HAP-1 (cell line): ENCODE measurements around the gene CIRBP.

Source experiments
- DNase-seq, 2 experiments: peaks; one replicate each; pipeline ENCODE4 v3.0.0-alpha.2; 2016 to 2020; ENCODE audit warnings: low spot score in 2 of 2
- H3K27me3 ChIP-seq: fragments of 250-450 bp; sonication (Bioruptor Pico); 2 replicates; pipeline ENCODE4 v1.5.1; 2020; ENCODE audit warnings: low read depth, mild to moderate bottlenecking, moderate library complexity
- H3K36me3 ChIP-seq: fragments of 250-450 bp; sonication (Bioruptor Pico); replicated peaks from 2 replicates; pipeline ENCODE4 v1.5.1; 2020; ENCODE audit warnings: mild to moderate bottlenecking
- H3K4me1 ChIP-seq: fragments of 250-450 bp; sonication (Bioruptor Pico); 2 replicates; pipeline ENCODE4 v1.5.1; 2020; ENCODE audit warnings: mild to moderate bottlenecking
- H3K4me3 ChIP-seq: fragments of 250-450 bp; sonication (Bioruptor Pico); 2 replicates; pipeline ENCODE4 v1.5.1; 2020; ENCODE audit warnings: mild to moderate bottlenecking, moderate library complexity
- H3K9me3 ChIP-seq: fragments of 250-450 bp; sonication (Bioruptor Pico); 2 replicates; pipeline ENCODE4 v1.5.1; 2020; ENCODE audit warnings: mild to moderate bottlenecking, moderate library complexity
- in situ Hi-C: fragments of 300-500 bp; cut with MboI; formaldehyde crosslinking; loops from 3 replicates; pipeline ENCODE4 v1.14.3; 2020; ENCODE audit warnings: low sequenced_read_pairs, inconsistent platforms, mixed read lengths

Gene CIRBP

GRCh38 chr19:1275976-1276627, 7.0 kb downstream of the CIRBP start:
- in situ Hi-C loops = no loop called here
- no peaks in the 10 kb centered on the region for H3K9me3 ChIP-seq
- no peaks in the 10 kb centered on the region for H3K27me3 ChIP-seq
- DNase-seq = no peak
- peak overlapping the region; percentile 53 for H3K4me3 ChIP-seq
- peaks cover 24% of the 10 kb centered on the region for H3K4me1 ChIP-seq
- peaks cover 72% of the 10 kb centered on the region for H3K36me3 ChIP-seq

- in situ Hi-C loops = no loop called here
- H3K27me3 ChIP-seq = no peaks in the 10 kb centered on the region
- H3K4me3 ChIP-seq = peak overlapping the region; percentile 53
- H3K9me3 ChIP-seq = no peaks in the 10 kb centered on the region
- peaks cover 21% of the 10 kb centered on the region for H3K4me1 ChIP-seq
- peaks cover 67% of the 10 kb centered on the region for H3K36me3 ChIP-seq
- DNase-seq = no peak
Observed at GRCh38 chr19:1276628-1277022, 7.5 kb downstream of the CIRBP start.

GRCh38 chr19:1277061-1277460, 7.9 kb downstream of the CIRBP start:
- in situ Hi-C loops = no loop called here
- DNase-seq = no peak
- Histone ChIP-seq H3K36me3 (peaks cover 62% of the 10 kb centered on the region), H3K9me3 (no peaks in the 10 kb centered on the region), H3K4me1 (peaks cover 21% of the 10 kb centered on the region), H3K27me3 (no peaks in the 10 kb centered on the region), H3K4me3 (no peak overlapping the region)

GRCh38 chr19:1278074-1278473, 8.9 kb downstream of the CIRBP start:
- in situ Hi-C loops = no loop called here
- H3K4me3 ChIP-seq = no peak overlapping the region
- no peaks in the 10 kb centered on the region for H3K27me3 ChIP-seq
- DNase-seq = no peak
- no peaks in the 10 kb centered on the region for H3K9me3 ChIP-seq
- peaks cover 21% of the 10 kb centered on the region for H3K4me1 ChIP-seq
- peaks cover 52% of the 10 kb centered on the region for H3K36me3 ChIP-seq

- H3K9me3 ChIP-seq = no peaks in the 10 kb centered on the region
- peaks cover 43% of the 10 kb centered on the region for H3K36me3 ChIP-seq
- H3K27me3 ChIP-seq = no peaks in the 10 kb centered on the region
- H3K4me3 ChIP-seq = no peak overlapping the region
- in situ Hi-C loops = no loop called here
- no peak for DNase-seq
- peaks cover 18% of the 10 kb centered on the region for H3K4me1 ChIP-seq
Observed at GRCh38 chr19:1278713-1279660, 9.9 kb downstream of the CIRBP start.

- no peak overlapping the region for H3K4me3 ChIP-seq
- DNase-seq = peak; percentile 65 to 89
- in situ Hi-C loops = loop anchor here (5.0 kb wide), 1 partner anchor 102 kb away; the partner anchor contains the start of gene NDUFS7
- H3K4me1 ChIP-seq = peaks cover 9% of the 10 kb centered on the region
- H3K27me3 ChIP-seq = no peaks in the 10 kb centered on the region
- H3K9me3 ChIP-seq = no peaks in the 10 kb centered on the region
- H3K36me3 ChIP-seq = peaks cover 34% of the 10 kb centered on the region
Observed at GRCh38 chr19:1279782-1280341, 10.7 kb downstream of the CIRBP start.

GRCh38 chr19:1280636-1281568, 11.8 kb downstream of the CIRBP start:
- in situ Hi-C loops = loop anchor here (5.0 kb wide), 1 partner anchor 101 kb away; the partner anchor contains the start of gene NDUFS7
- DNase-seq = no peak
- H3K4me3 ChIP-seq = no peak overlapping the region
- H3K36me3 ChIP-seq = peaks cover 31% of the 10 kb centered on the region
- H3K4me1 ChIP-seq = peaks cover 7% of the 10 kb centered on the region
- no peaks in the 10 kb centered on the region for H3K9me3 ChIP-seq
- H3K27me3 ChIP-seq = no peaks in the 10 kb centered on the region

GRCh38 chr19:1281569-1282287, 12.6 kb downstream of the CIRBP start:
- H3K4me1 ChIP-seq = no peaks in the 10 kb centered on the region; the same call in 1 of the 2 replicates
- in situ Hi-C loops = loop anchor here (5.0 kb wide), 1 partner anchor 101 kb away; the partner anchor contains the start of gene NDUFS7
- no peak overlapping the region for H3K4me3 ChIP-seq
- DNase-seq = no peak
- H3K36me3 ChIP-seq = peaks cover 29% of the 10 kb centered on the region
- H3K27me3 ChIP-seq = no peaks in the 10 kb centered on the region
- no peaks in the 10 kb centered on the region for H3K9me3 ChIP-seq

GRCh38 chr19:1282588-1283206, 13.6 kb downstream of the CIRBP start:
- no peaks in the 10 kb centered on the region for H3K9me3 ChIP-seq
- in situ Hi-C loops = loop anchor here (5.0 kb wide), 1 partner anchor 100 kb away; the partner anchor contains the start of gene NDUFS7
- H3K4me3 ChIP-seq = no peak overlapping the region
- H3K36me3 ChIP-seq = peaks cover 19% of the 10 kb centered on the region
- DNase-seq = no peak
- H3K4me1 ChIP-seq = peaks cover 7% of the 10 kb centered on the region; the same call in 1 of the 2 replicates
- H3K27me3 ChIP-seq = no peaks in the 10 kb centered on the region

- Histone ChIP-seq H3K9me3 (no peaks in the 10 kb centered on the region), H3K27me3 (no peaks in the 10 kb centered on the region), H3K4me3 (no peak overlapping the region), H3K4me1 (peaks cover 7% of the 10 kb centered on the region; the same call in 1 of the 2 replicates), H3K36me3 (peaks cover 18% of the 10 kb centered on the region)
- no peak for DNase-seq
- in situ Hi-C loops = loop anchor here (5.0 kb wide), 1 partner anchor 99 kb away; the partner anchor contains the start of gene NDUFS7
Observed at GRCh38 chr19:1283207-1283916, 14.2 kb downstream of the CIRBP start.

GRCh38 chr19:1283917-1284292, 14.8 kb downstream of the CIRBP start:
- no peak for DNase-seq
- Histone ChIP-seq H3K4me1 (peaks cover 7% of the 10 kb centered on the region; the same call in 1 of the 2 replicates), H3K4me3 (no peak overlapping the region), H3K9me3 (no peaks in the 10 kb centered on the region), H3K27me3 (no peaks in the 10 kb centered on the region), H3K36me3 (peaks cover 14% of the 10 kb centered on the region)
- in situ Hi-C loops = loop anchor here (5.0 kb wide), 1 partner anchor 98 kb away; the partner anchor contains the start of gene NDUFS7
